Embryonic facial prominence (tissue), 1 donor: ENCODE data around the gene PMVK.
A peak's percentile ranks its signal among the peaks of the same experiment; 100 is the strongest.

Experiments
- DNase-seq: peaks from one replicate; pipeline ENCODE4 v3.0.0-alpha.2; 2016; ENCODE audit errors: extremely low spot score

PMVK gene

GRCh38 chr1:154951901-154952657 is 15.6 kb upstream of the PMVK start:
- no peak for DNase-seq

- no peak for DNase-seq
These were observed 11.6 kb upstream of the PMVK start for GRCh38 chr1:154948079-154948478.

GRCh38 chr1:154945962-154946850 is 9.7 kb upstream of the PMVK start:
- no peak for DNase-seq

GRCh38 chr1:154945160-154945961 is 8.8 kb upstream of the PMVK start:
- DNase-seq, result no peak

GRCh38 chr1:154944401-154945159 is 8.1 kb upstream of the PMVK start:
- no peak for DNase-seq

- no peak for DNase-seq
These were observed 7.3 kb upstream of the PMVK start for GRCh38 chr1:154943649-154944400.

GRCh38 chr1:154941333-154942013 is 5.0 kb upstream of the PMVK start:
- DNase-seq, result no peak

GRCh38 chr1:154940651-154941194 is 4.2 kb upstream of the PMVK start:
- no peak for DNase-seq

- no peak for DNase-seq
These were observed 3.7 kb upstream of the PMVK start for GRCh38 chr1:154940213-154940560.

- DNase-seq, result no peak
These were observed 2.3 kb upstream of the PMVK start for GRCh38 chr1:154938604-154939399.

GRCh38 chr1:154937988-154938386 is 1.5 kb upstream of the PMVK start:
- DNase-seq, result no peak

GRCh38 chr1:154937085-154937987 is 817 bp upstream of the PMVK start:
- DNase-seq, result peak; percentile 91

GRCh38 chr1:154935749-154936554 is 567 bp downstream of the PMVK start:
- DNase-seq, result no peak

GRCh38 chr1:154934358-154934948 is 2.1 kb downstream of the PMVK start:
- no peak for DNase-seq

- DNase-seq, result no peak
These were observed 4.5 kb downstream of the PMVK start for GRCh38 chr1:154931940-154932487.

GRCh38 chr1:154926201-154926600 is 10.3 kb downstream of the PMVK start:
- no peak for DNase-seq
